HG02970 (cell line): ENCODE measurements around the gene RADIL.

ENCODE experiments used
- ATAC-seq: cut with Tn5 transposase; IDR thresholded peaks from one replicate; pipeline ENCODE4 v1.9.1; 2021; ENCODE audit warnings: mild to moderate bottlenecking, moderate library complexity, moderate number of reproducible peaks; ENCODE audit not compliant: unreplicated experiment, low FRiP score

The RADIL gene

GRCh38 chr7:4763091-4763793 lies 120.3 kb downstream of the RADIL start:
- ATAC-seq, result no peak

- no peak for ATAC-seq
Measured at GRCh38 chr7:4762121-4763055, 121.1 kb downstream of the RADIL start.

DNA sequence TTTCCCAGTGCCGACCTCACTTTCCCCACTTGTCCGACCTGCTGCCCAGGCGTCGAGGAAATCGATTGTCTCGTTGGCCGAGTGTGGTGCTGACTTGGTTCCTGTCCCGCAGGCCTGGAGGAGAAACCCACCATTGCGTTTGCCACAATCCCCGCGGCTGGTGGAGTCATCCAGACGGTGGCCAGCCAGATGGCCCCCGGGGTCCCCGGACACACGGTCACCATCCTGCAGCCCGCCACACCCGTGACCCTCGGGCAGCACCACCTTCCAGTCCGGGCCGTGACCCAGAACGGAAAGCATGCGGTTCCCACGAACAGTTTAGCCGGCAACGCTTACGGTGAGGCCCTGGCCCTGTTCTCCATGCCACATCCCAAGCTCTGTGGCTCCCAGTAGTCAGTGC lies 122.6 kb downstream of the RADIL start:
- ATAC-seq, result no peak

GRCh38 chr7:4759211-4759610 lies 124.3 kb downstream of the RADIL start:
- ATAC-seq, result no peak

DNA sequence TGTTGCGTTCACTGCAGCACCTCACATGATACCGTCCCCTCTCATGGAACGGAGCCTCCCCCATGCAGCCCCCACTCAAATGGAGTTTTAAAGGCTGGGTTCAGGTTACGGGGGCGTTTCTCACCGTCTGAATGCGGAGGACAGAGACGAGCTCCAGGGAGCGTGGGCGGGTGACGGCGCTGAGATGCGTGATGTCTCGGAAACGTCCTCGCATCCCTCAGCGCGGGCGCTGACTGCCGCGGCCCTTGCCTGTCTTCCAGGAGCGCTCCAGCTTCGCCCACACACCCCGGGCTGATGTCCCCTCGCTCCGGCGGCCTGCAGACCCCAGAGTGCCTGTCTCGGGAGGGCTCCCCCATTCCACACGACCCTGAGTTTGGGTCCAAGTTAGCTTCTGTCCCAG lies 124.7 kb downstream of the RADIL start:
- ATAC-seq, result no peak

GRCh38 chr7:4758111-4758510 lies 125.4 kb downstream of the RADIL start:
- no peak for ATAC-seq

- no peak for ATAC-seq
Measured at GRCh38 chr7:4755045-4755444, 128.5 kb downstream of the RADIL start.

DNA sequence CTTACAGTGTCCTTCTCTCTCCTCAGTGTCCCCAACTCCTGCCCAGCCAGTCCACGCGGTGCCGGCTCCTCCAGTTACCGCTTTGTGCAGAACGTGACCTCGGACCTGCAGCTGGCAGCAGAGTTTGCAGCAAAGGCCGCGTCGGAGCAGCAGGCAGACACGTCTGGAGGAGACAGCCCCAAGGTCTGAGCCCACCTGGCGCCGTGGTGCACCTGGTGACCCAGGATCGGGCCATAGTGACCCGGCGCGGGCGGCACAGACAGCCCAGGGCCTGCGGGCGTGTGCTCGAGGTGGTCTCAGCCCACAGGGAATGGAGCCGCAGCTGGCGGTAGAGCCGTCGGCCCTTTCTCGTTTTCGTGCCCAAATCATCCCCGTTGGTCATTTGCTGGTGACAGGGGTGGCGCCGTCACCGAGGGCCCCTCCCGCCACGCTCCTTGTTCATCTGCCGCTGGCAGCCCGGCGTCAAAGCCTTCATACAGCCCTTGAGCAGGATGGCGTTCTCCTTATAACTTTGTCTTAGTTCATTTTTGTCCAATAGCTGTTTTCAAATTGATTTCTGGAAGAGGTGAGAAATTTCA lies 129.0 kb downstream of the RADIL start:
- ATAC-seq, result no peak

- no peak for ATAC-seq
Measured at GRCh38 chr7:4753598-4754432, 129.7 kb downstream of the RADIL start.

GRCh38 chr7:4751398-4751947 lies 132.0 kb downstream of the RADIL start:
- ATAC-seq, result no peak

- ATAC-seq, result no peak
Measured at GRCh38 chr7:4749798-4750197, 133.7 kb downstream of the RADIL start.

GRCh38 chr7:4749363-4749762 lies 134.2 kb downstream of the RADIL start:
- ATAC-seq, result no peak
